ENCODE results near the gene PEX14.

PEX14 gene

DNA sequence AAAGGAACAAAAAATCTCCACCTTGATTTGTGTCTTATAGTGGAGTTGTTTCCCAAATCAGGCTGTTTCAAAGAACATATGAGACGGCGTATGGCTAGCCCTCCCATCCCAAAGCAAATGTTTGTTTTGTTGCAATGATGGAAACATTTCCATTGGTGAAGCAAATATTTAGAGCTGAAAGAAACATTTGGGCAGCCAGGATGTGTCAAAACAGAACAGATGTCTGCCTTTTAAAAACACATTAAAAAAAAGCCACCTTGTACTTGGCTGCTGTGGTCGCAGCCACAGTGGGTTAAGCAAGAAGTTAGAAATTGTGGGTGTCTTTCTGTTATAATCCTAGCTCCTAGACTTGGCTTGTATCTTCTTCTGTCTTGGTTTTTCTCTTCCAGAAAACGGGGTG, 116.3 kb downstream of the PEX14 start:
- H3K36me3 ChIP-seq (ENCODE audit: insufficient read depth, low read length), result no peaks in the 10 kb centered on the region
- no peak overlapping the region for H2AFZ ChIP-seq (ENCODE audit: low read depth, low read length)
- peaks cover 2% of the 10 kb centered on the region for H3K9me3 ChIP-seq (ENCODE audit: low read length)
- H3K4me3 ChIP-seq (ENCODE audit: low read length), result no peak overlapping the region
- no peaks in the 10 kb centered on the region for H3K27me3 ChIP-seq (ENCODE audit: insufficient read depth, low read length)
- peaks cover 24% of the 10 kb centered on the region for H3K4me1 ChIP-seq (ENCODE audit: insufficient read depth, low read length)

DNA sequence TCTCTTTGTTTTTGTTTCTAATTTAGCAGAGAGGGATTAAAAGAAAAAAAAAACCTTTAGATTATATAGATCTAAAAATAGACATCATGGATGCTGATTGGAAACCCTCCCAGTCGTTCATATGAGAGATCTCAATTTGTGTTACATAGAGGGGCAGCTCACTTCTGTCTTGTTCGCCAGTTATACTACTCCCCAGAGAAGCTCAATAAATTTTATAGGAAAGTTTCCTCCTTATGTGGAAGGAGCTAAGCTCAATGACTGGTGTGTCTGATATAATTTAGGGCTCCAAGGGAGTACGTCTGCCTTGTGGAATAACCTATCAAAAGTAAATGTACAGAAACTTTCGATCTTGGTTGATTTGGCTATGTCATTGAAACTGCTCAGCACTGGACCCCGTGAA, 117.6 kb downstream of the PEX14 start:
- no peaks in the 10 kb centered on the region for H3K36me3 ChIP-seq (ENCODE audit: insufficient read depth, low read length)
- no peaks in the 10 kb centered on the region for H3K27me3 ChIP-seq (ENCODE audit: insufficient read depth, low read length)
- H3K4me3 ChIP-seq (ENCODE audit: low read length), result no peak overlapping the region
- peaks cover 24% of the 10 kb centered on the region for H3K4me1 ChIP-seq (ENCODE audit: insufficient read depth, low read length)
- H3K9me3 ChIP-seq (ENCODE audit: low read length), result no peaks in the 10 kb centered on the region
- no peak overlapping the region for H2AFZ ChIP-seq (ENCODE audit: low read depth, low read length)

DNA sequence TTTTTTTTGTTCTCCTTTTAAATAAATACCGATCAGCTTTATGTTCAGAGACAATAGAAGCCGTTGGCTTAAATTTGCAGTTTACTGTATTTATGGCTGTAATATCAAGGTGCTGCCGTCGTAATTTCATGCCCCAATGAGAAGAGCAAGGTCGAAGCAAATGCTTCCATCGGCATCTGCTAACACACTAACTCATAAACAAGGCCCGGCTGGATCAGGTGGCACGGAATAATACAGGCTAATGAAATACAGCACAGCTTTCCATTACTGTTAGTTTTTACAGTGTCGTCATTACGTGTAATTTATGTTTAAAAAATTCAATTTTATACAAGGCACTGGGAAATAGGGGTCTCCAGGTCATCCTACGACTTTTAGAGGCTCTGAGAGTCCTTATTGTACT, 119.0 kb downstream of the PEX14 start:
- H2AFZ ChIP-seq (ENCODE audit: low read depth, low read length), result no peak overlapping the region
- H3K4me3 ChIP-seq (ENCODE audit: low read length), result no peak overlapping the region
- H3K9me3 ChIP-seq (ENCODE audit: low read length), result no peaks in the 10 kb centered on the region
- H3K27me3 ChIP-seq (ENCODE audit: insufficient read depth, low read length), result no peaks in the 10 kb centered on the region
- peaks cover 29% of the 10 kb centered on the region for H3K4me1 ChIP-seq (ENCODE audit: insufficient read depth, low read length)
- no peaks in the 10 kb centered on the region for H3K36me3 ChIP-seq (ENCODE audit: insufficient read depth, low read length)

DNA sequence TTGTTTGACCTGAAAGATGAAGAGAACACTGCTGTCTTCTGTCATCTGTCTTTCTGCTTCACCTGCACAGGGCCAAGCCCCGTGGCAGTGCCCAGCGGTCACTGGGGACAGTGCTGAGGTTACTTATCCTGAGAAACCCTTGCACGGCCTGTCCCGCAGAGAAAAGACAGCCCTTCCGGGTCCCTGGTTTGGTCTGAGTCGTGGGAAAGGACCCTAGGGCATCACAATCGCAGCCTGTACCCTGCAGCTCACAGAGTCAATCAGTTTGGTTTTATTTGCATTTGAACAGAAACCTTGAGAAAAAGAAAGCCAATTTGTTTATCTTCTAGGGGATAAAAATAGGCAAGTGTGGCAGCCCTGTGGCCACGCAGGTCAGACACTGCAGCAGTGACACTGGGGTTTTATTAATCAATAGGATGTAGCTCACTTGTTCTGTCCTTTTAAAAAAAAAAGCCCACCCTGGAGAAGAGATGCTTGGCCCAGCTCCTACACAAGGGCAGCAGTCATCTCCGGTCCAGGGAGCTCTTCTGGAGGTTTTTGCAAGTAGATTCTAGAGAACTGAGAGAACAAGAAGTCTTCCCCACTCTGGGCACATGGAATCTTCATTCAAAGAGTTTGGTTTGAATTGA, 120.0 kb downstream of the PEX14 start:
- Histone ChIP-seq H3K4me1 (ENCODE audit: insufficient read depth, low read length) (peaks cover 29% of the 10 kb centered on the region), H3K36me3 (ENCODE audit: insufficient read depth, low read length) (no peaks in the 10 kb centered on the region), H3K4me3 (ENCODE audit: low read length) (no peak overlapping the region), H3K9me3 (ENCODE audit: low read length) (no peaks in the 10 kb centered on the region), H3K27me3 (ENCODE audit: insufficient read depth, low read length) (no peaks in the 10 kb centered on the region), H2AFZ (ENCODE audit: low read depth, low read length) (no peak overlapping the region)

DNA sequence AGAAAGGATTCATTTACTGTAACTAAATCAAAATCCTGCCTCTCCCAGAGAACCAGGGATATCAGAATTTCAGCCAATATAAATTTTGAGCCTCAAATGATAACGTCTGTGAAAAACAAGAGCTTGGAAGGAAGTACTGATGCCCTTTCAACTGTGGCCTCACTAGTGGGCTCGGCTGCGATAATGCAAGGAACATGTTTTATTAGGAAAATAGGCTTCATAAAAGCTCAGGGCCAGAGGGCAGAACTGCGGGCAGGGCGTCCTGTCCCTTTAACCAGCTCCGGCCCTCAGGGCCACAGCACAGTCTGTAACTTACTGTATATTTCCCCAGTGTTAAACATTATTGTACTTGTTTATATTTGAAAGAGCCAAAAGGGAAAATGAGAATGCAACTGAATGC, 122.0 kb downstream of the PEX14 start:
- Histone ChIP-seq H3K4me1 (ENCODE audit: insufficient read depth, low read length) (peaks cover 29% of the 10 kb centered on the region), H3K9me3 (ENCODE audit: low read length) (no peaks in the 10 kb centered on the region), H3K27me3 (ENCODE audit: insufficient read depth, low read length) (no peaks in the 10 kb centered on the region), H3K36me3 (ENCODE audit: insufficient read depth, low read length) (no peaks in the 10 kb centered on the region), H2AFZ (ENCODE audit: low read depth, low read length) (no peak overlapping the region), H3K4me3 (ENCODE audit: low read length) (no peak overlapping the region)

DNA sequence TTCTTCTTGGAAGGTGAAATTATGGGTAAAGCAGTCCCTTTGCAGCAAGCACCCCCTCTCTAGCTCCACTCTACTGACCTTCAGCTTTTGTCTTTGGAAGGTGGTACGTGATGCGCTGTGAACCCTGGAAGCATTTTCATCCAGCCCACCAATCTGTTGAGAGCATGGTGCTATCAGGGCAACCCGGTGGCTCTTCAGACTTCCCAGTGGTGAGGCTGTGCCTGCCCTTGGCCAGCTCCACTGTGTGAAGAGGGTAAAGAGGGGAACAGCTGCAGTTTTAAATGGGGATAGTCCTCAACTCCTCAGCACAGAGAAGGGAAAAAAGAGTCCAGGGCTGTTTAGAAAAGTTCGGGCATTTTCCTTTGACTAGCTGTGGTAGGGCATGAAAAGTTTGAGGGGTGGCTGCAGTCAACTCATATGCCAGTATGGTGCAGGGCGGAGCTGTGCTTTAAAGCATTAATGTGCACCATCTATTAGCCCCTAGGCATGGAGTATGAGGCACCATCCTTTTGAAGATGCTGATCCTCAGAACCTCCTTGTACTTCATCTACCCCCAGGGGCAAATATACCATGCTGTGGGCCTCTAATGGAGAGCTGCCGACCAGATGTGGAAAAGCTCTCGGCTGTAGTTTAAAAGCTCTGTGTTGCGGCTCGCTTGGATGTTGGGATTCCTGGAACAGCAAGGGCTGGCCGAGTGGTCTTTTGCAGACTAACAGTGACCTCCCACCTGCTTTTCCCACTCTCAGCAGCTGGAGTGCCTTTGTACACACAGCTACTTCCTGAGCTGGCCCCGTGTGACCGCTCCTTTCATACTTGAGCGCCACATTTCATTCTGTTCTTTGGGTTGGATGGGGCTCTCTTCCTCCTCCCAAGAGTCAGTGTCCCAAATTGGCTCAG, 123.0 kb downstream of the PEX14 start:
- H3K4me1 ChIP-seq (ENCODE audit: insufficient read depth, low read length), result peaks cover 27% of the 10 kb centered on the region

DNA sequence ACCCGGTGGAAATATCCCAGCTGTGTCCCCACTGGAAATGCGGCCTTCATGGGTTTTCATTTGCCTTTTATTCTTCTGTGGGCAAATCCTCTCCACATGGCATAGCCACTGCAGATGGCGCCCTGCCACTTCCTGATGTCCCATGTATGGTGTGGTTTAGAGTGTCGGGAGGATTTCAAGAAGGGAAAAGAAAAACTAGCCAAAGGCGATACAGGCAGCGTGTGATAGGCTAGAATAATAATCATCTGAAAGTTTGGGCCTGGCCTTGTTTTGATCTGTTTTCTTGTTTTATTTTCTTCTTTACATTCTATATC, 123.6 kb downstream of the PEX14 start:
- H3K36me3 ChIP-seq (ENCODE audit: insufficient read depth, low read length), result no peaks in the 10 kb centered on the region
- no peak overlapping the region for H3K4me3 ChIP-seq (ENCODE audit: low read length)
- peaks cover 22% of the 10 kb centered on the region for H3K4me1 ChIP-seq (ENCODE audit: insufficient read depth, low read length)

More for the DNA sequence above, 123.0 kb downstream of the PEX14 start:
- no peaks in the 10 kb centered on the region for H3K9me3 ChIP-seq (ENCODE audit: low read length)
- no peaks in the 10 kb centered on the region for H3K36me3 ChIP-seq (ENCODE audit: insufficient read depth, low read length)
- no peak overlapping the region for H2AFZ ChIP-seq (ENCODE audit: low read depth, low read length)
- H3K4me3 ChIP-seq (ENCODE audit: low read length), result no peak overlapping the region
- H3K27me3 ChIP-seq (ENCODE audit: insufficient read depth, low read length), result no peaks in the 10 kb centered on the region

DNA sequence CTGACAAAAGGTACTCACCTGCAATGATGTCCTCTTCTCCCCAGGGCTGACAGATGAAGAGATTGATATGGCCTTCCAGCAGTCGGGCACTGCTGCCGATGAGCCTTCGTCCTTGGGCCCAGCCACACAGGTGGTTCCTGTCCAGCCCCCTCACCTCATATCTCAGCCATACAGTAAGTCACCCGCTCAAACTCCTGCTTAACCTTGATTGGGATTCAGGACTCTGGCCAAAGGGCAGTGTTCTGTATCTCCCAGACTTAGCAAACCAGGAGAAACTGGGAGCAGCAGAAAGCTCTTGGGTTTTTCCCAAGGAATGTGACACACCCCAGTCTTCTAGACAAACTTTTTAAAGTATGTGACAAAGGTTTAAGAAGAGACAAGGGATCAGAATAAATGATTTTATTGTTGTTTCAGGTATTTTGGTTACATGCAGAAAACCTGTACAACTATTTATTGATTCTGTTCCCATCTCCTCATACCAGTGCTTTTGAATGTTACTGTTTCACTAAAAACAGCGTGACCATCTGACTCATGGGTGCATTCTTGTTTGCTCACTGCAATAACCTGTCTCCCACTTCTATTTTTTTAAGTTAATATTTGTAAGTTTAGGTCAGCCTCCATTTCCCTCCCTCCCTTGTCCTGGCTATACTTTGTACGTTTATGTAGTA, 124.6 kb downstream of the PEX14 start:
- H3K36me3 ChIP-seq (ENCODE audit: insufficient read depth, low read length), result no peaks in the 10 kb centered on the region
- H2AFZ ChIP-seq (ENCODE audit: low read depth, low read length), result no peak overlapping the region
- H3K4me3 ChIP-seq (ENCODE audit: low read length), result no peak overlapping the region
- H3K4me1 ChIP-seq (ENCODE audit: insufficient read depth, low read length), result peaks cover 13% of the 10 kb centered on the region
- H3K27me3 ChIP-seq (ENCODE audit: insufficient read depth, low read length), result no peaks in the 10 kb centered on the region
- no peaks in the 10 kb centered on the region for H3K9me3 ChIP-seq (ENCODE audit: low read length)

More for the DNA sequence above, 123.6 kb downstream of the PEX14 start:
- H3K27me3 ChIP-seq (ENCODE audit: insufficient read depth, low read length), result no peaks in the 10 kb centered on the region
- H2AFZ ChIP-seq (ENCODE audit: low read depth, low read length), result no peak overlapping the region
- no peaks in the 10 kb centered on the region for H3K9me3 ChIP-seq (ENCODE audit: low read length)

DNA sequence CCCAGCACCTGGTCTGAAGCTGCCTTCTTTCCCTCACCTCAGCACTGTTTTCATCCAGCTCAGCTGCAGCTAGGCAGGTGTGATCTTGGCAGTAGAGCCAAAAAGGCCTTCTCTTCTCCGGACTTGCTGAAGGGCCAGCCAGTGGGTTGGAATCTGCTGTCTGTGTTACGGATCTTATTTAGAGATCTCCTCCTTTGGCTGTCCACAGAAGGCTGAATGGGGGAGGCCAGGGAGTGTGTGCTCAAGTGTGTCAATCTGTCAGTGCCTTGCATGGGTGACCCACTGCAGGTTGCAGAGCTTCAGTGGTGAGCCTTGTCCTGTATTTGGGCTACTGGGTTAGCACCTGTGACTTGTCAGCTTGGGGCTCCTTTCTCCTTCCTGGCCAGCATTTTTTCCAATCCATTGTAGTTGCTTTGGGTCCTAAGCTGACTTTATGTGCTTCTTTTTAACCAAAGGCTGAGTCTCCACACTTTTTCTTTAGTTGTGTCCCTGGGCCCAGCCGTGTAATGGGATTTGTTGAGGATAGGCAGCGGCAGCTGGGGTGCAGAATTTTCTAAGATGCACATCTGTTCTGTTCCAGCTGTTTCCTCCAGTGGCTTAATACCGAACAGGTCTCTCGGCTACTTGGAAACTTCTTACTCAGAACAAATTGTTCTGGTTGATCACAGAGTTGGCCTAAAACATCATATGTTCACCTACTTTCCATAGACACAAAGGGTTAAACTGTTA, 126.8 kb downstream of the PEX14 start:
- Histone ChIP-seq H2AFZ (ENCODE audit: low read depth, low read length) (no peak overlapping the region), H3K9me3 (ENCODE audit: low read length) (no peaks in the 10 kb centered on the region), H3K27me3 (ENCODE audit: insufficient read depth, low read length) (no peaks in the 10 kb centered on the region), H3K4me3 (ENCODE audit: low read length) (no peak overlapping the region), H3K36me3 (ENCODE audit: insufficient read depth, low read length) (peaks cover 3% of the 10 kb centered on the region), H3K4me1 (ENCODE audit: insufficient read depth, low read length) (peaks cover 4% of the 10 kb centered on the region)

DNA sequence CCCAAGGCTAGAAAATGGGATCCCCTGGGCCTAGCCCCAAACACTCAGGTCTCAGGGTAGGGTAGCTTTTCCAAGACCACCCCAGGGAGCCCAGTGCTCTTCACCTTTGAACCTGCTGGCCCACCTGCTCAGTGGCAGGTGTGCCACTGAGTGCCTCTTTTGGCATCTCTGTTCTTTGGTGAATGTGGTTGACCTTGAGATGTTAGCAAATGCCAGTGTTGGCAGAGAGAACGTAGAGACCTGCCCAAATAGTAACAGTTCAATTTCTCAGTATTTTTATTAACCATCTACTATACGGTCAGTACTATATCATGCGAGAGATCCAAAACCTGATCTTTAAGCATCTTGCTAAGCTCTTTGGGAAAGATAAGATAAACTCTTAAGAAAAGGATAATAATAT, 128.2 kb downstream of the PEX14 start:
- H3K9me3 ChIP-seq (ENCODE audit: low read length), result no peaks in the 10 kb centered on the region
- peaks cover 4% of the 10 kb centered on the region for H3K4me1 ChIP-seq (ENCODE audit: insufficient read depth, low read length)
- H2AFZ ChIP-seq (ENCODE audit: low read depth, low read length), result no peak overlapping the region
- no peaks in the 10 kb centered on the region for H3K27me3 ChIP-seq (ENCODE audit: insufficient read depth, low read length)
- H3K4me3 ChIP-seq (ENCODE audit: low read length), result no peak overlapping the region
- H3K36me3 ChIP-seq (ENCODE audit: insufficient read depth, low read length), result peaks cover 3% of the 10 kb centered on the region

DNA sequence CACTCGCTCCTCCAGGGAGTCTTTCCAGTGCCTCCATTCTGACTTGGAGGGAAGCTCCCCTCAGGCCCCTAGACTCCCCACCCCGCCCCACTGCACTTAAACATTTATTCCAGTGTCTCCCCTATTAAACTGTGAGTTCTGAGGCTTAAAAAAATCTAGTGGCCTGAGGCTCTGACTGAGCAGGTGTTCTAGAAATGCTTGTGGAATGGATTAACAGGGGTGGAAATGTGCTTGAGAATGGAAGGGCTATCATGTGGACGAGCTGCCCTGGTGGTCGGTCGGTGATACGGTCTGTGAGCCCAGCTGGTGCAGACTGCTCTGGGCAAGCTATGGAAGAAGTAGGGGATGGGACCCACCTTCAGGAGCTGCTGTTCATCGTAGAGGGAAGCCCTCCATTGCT, 130.2 kb downstream of the PEX14 start:
- Histone ChIP-seq H3K4me3 (ENCODE audit: low read length) (no peak overlapping the region), H2AFZ (ENCODE audit: low read depth, low read length) (no peak overlapping the region), H3K27me3 (ENCODE audit: insufficient read depth, low read length) (no peaks in the 10 kb centered on the region), H3K9me3 (ENCODE audit: low read length) (no peaks in the 10 kb centered on the region), H3K4me1 (ENCODE audit: insufficient read depth, low read length) (no peaks in the 10 kb centered on the region), H3K36me3 (ENCODE audit: insufficient read depth, low read length) (peaks cover 3% of the 10 kb centered on the region)

DNA sequence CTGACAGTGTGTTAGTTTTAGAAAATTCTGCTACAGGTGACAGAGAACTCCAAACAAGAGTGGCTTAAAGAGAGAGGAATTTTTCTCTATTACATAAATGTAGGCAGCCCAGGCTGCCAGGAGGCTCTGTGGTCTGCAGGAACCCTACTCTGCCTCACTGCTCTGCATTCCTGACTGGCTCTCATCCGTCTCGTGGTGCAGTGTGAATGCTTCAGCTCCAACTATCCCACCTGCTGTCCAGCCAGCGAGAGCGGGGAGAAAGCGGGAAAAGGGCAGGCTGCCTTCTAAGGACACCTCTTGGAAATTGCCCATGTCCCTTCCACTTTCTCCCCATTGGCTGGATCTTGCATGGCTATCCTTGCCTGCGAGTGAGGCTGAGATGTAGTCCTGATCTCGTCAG, 131.3 kb downstream of the PEX14 start:
- Histone ChIP-seq H3K36me3 (ENCODE audit: insufficient read depth, low read length) (peaks cover 3% of the 10 kb centered on the region), H3K4me1 (ENCODE audit: insufficient read depth, low read length) (no peaks in the 10 kb centered on the region), H2AFZ (ENCODE audit: low read depth, low read length) (no peak overlapping the region), H3K27me3 (ENCODE audit: insufficient read depth, low read length) (no peaks in the 10 kb centered on the region), H3K9me3 (ENCODE audit: low read length) (no peaks in the 10 kb centered on the region), H3K4me3 (ENCODE audit: low read length) (no peak overlapping the region)

DNA sequence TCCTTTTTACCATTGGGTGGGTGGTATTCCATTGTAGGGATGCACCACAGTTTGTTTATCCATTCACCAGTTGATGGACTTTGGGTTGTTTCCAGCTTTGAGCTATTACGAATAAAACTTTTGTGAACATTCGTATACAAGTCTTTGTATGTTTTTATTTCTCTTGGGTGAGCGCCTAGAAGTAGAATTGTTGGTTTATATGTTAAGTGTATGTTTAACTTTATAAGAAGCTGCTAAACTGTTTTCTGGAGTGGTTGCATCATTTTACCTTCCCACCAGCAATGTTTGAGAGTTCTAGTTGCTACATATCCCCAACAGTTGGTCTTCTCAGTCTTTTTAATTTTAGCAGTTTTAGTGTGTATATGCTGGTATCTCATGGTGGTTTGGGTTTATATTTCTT, 132.5 kb downstream of the PEX14 start:
- H3K4me1 ChIP-seq (ENCODE audit: insufficient read depth, low read length), result no peaks in the 10 kb centered on the region
- H3K9me3 ChIP-seq (ENCODE audit: low read length), result no peaks in the 10 kb centered on the region
- H3K36me3 ChIP-seq (ENCODE audit: insufficient read depth, low read length), result peaks cover 3% of the 10 kb centered on the region
- no peaks in the 10 kb centered on the region for H3K27me3 ChIP-seq (ENCODE audit: insufficient read depth, low read length)
- H2AFZ ChIP-seq (ENCODE audit: low read depth, low read length), result no peak overlapping the region
- no peak overlapping the region for H3K4me3 ChIP-seq (ENCODE audit: low read length)

Measured in neuron (in vitro differentiated cells).